Measurements from ENCODE around the gene IER5. TPM values are rescaled to one million over a fixed set of nuclear protein-coding genes. Genes with fewer than 3 reads are reported as not detected.

The IER5 gene
- total RNA-seq = 31.1 and 42.8 TPM in 2 replicates
- 19.1 and 24.2 TPM in 2 replicates for polyA plus RNA-seq
- polyA plus RNA-seq (2012) = 26.0 and 33.9 TPM in 2 replicates
- polyA minus RNA-seq (ENCODE audit: low replicate concordance) = 8.7 and 13.4 TPM in 2 replicates

- no peak for TF ChIP-seq EZH2 (IDR thresholded peaks at IDR 0.05; ENCODE audit: low read length, missing control alignments)
- TF ChIP-seq CTCF (conservative IDR thresholded peaks at IDR 0.05 in 1 of 2, IDR thresholded peaks at IDR 0.05 in 1 of 2; ENCODE audit: low read depth in 1 of 2, low read length in 2 of 2) = no peak
- Histone ChIP-seq H3K27me3 (ENCODE audit: control insufficient read depth, insufficient read depth, low read length) (no peaks in the 10 kb centered on the region), H3K4me2 (ENCODE audit: extremely low read depth, insufficient read depth, low read length) (peak within 1 kb of the TSS; percentile 95), H3K27ac (ENCODE audit: insufficient read depth, low read length) (peak within 1 kb of the TSS; percentile 87), H2AFZ (ENCODE audit: low read length) (peak within 1 kb of the TSS; percentile 76), H3K4me1 (ENCODE audit: control insufficient read depth, extremely low read depth, insufficient read depth, low read length) (peaks cover 10% of the 10 kb centered on the region), H4K20me1 (ENCODE audit: control insufficient read depth, extremely low read depth, insufficient read depth, low read length) (peaks cover 6% of the 10 kb centered on the region), H3K9me3 (ENCODE audit: control insufficient read depth, insufficient read depth, low read depth, low read length) (no peaks in the 10 kb centered on the region), H3K4me3 (replicated peaks in 1 of 4; ENCODE audit: control extremely low read depth in 1 of 4, insufficient read depth in 1 of 4, low read depth in 3 of 4, low read length in 4 of 4) (peak within 1 kb of the TSS; percentile 91 to 99 (median 96)), H3K79me2 (ENCODE audit: control insufficient read depth, insufficient read depth, low read length) (peaks cover 55% of the 10 kb centered on the region), H3K9ac (ENCODE audit: insufficient read depth, low read length) (peak within 1 kb of the TSS; percentile 88), H3K36me3 (ENCODE audit: control insufficient read depth, insufficient read depth, low read length) (peaks cover 8% of the 10 kb centered on the region)
- DNase-seq (ENCODE audit: low read depth in 2 of 2) = peak; percentile 94 to 96
These were observed at the start of gene IER5 for GRCh38 chr1:181088079-181089016. Gene IER5 (plus strand): TSS chr1:181088700. CDS start chr1:181088903, 203 bp downstream.

GRCh38 chr1:181040284-181040865 lies 48.1 kb upstream of the IER5 start:
- DNase-seq (ENCODE audit: low read depth in 2 of 2) = no peak
- Histone ChIP-seq H3K9me3 (ENCODE audit: control insufficient read depth, insufficient read depth, low read depth, low read length) (no peaks in the 10 kb centered on the region), H3K4me2 (ENCODE audit: extremely low read depth, insufficient read depth, low read length) (no peak overlapping the region), H4K20me1 (ENCODE audit: control insufficient read depth, extremely low read depth, insufficient read depth, low read length) (no peaks in the 10 kb centered on the region), H3K4me1 (ENCODE audit: control insufficient read depth, extremely low read depth, insufficient read depth, low read length) (no peaks in the 10 kb centered on the region), H3K9ac (ENCODE audit: insufficient read depth, low read length) (no peak overlapping the region), H3K4me3 (replicated peaks in 1 of 4; ENCODE audit: control extremely low read depth in 1 of 4, insufficient read depth in 1 of 4, low read depth in 3 of 4, low read length in 4 of 4) (no peak overlapping the region), H3K79me2 (ENCODE audit: control insufficient read depth, insufficient read depth, low read length) (no peaks in the 10 kb centered on the region), H3K27me3 (ENCODE audit: control insufficient read depth, insufficient read depth, low read length) (no peaks in the 10 kb centered on the region), H2AFZ (ENCODE audit: low read length) (no peak overlapping the region), H3K27ac (ENCODE audit: insufficient read depth, low read length) (no peak overlapping the region), H3K36me3 (ENCODE audit: control insufficient read depth, insufficient read depth, low read length) (no peaks in the 10 kb centered on the region)
- no peak for TF ChIP-seq CTCF (conservative IDR thresholded peaks at IDR 0.05 in 1 of 2, IDR thresholded peaks at IDR 0.05 in 1 of 2; ENCODE audit: low read depth in 1 of 2, low read length in 2 of 2)
- no peak for TF ChIP-seq EZH2 (IDR thresholded peaks at IDR 0.05; ENCODE audit: low read length, missing control alignments)
